GM19239 (cell line): ENCODE data around the gene SMARCC1.

ENCODE experiments used
- DNase-seq: peaks from one replicate; pipeline ENCODE4 v3.0.0; 2011; ENCODE audit warnings: low spot score; ENCODE audit not compliant: insufficient read length
- FAIRE-seq: peaks from 2 replicates; lab custom pipeline; 2011; peaks lifted over from hg19 to GRCh38; lab: Jason Lieb, UNC

Gene SMARCC1

GRCh38 chr3:47571391-47572175, 210.1 kb downstream of the SMARCC1 start:
- no peak for DNase-seq
- no peak for FAIRE-seq

DNA sequence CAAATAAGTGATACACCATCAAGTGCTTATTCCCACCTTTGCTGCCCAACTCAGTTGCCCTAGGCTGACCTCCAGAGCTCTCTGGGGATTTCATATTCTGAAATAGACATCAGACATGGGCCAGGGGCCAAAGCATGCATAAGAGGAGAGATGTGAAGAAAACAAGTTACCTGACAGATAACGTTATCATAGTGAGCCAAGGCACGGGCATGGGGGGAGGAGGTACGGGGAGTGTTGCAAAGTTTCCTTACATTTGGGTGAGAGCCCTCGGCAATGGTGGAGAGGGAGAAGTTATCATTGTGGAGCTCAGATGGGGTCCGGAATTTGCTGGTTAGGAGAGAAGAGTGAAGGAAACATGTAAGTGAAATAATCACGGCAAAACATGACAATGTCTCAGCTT, 212.8 kb downstream of the SMARCC1 start:
- no peak for FAIRE-seq
- no peak for DNase-seq

GRCh38 chr3:47567149-47567548, 214.5 kb downstream of the SMARCC1 start:
- DNase-seq (no peak), FAIRE-seq (no peak)

- DNase-seq (no peak), FAIRE-seq (no peak)
Observed at GRCh38 chr3:47566667-47567066, 215.0 kb downstream of the SMARCC1 start.

DNA sequence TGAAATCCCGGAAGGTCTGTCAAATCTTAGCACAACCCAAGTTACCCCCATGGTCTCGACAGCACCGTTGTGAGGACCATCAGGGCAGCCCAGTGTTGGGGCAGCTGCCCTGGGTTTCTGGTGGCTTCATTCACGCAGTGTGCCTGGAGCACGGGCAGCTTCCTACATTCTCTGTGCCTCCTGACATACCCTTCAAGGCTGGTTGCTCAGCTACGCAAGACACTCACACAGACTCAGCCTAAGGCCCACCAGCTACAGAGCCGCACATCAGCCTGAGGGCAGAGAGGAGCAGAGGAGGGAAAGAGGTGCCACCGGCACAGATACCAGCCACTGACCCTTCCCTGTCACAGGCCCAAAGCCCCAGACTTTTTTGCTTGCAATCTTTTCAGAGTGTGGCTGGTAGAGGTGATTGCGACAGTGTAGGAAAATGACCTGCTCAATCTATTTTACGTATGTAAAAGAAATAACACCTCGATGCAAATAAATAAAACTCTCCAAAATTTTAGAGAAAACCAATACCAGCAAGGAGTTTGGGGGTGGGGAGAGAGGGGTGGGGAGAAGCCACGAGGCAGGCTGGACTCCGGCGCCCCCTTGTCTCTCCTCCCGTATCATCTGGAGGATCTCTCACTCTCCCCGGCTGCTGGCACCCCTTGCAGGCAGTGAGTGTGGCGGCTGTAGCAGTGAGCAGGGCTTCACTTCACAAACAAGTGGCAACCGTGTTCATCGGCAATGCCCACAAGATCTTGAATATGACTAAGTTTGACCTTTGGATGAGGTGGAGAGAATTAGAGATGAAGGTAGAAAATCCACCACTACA, 215.8 kb downstream of the SMARCC1 start:
- no peak for FAIRE-seq

GRCh38 chr3:47556351-47556750, 225.3 kb downstream of the SMARCC1 start:
- FAIRE-seq = no peak

More for the DNA sequence above, 215.8 kb downstream of the SMARCC1 start:
- DNase-seq = no peak

DNA sequence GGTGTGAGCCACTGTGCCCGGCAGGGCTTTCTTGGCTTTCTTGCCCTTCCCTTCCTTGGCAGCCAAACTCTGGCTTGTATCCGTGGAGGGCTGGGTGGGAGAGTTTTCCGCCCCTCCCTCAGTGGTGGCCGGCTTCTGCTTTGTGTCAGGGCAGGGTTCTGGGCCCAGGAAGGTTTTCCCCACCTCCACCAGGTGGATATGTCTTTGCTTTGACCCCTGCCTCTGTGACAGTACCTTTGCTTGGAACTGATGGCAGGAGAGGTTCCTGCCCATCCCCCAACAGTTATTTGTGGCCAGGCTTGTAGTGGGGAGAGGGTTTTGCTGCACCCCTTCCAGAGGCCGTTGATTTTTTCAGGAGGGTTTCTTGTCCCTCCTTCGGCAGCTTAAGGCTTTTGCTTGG, 227.4 kb downstream of the SMARCC1 start:
- no peak for FAIRE-seq
- DNase-seq = no peak

More at GRCh38 chr3:47556351-47556750, 225.3 kb downstream of the SMARCC1 start:
- DNase-seq = no peak

GRCh38 chr3:47553407-47553806, 228.3 kb downstream of the SMARCC1 start:
- no peak for FAIRE-seq

DNA sequence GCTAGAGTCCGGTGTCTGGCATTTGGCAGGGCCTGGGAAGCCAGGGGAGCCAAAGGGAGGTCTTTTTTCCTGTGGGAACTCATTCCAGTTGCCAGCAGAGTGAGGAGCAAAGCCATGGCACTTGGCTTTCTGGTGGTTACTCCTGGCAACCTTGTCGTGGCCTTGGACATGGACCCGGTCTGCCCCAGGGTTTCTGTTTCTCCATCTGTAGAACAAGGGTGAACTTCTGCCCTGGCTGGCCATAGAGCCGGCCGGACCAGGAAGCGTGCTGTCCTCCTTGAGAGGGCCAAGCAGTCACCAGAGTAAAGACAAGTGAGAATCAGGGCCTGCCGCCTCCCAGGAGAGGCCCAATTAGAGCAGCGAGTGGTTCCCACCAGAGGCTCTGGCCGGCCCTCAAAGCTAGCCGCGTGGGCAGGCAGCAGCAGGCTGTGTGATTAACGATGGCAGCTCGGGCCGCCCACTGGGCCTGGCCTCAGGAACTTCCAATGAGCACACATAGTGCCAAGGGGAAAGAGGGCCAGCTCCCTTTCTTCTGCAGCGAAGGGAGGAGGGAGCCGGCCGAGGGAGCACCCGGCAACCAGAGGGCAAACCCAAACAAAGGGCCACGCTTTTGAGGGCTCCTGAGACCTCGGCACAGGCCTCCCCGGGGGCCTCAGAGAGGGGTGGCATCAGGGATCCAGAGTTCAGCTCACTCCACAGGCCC, 239.1 kb downstream of the SMARCC1 start:
- DNase-seq (no peak), FAIRE-seq (no peak)

More at GRCh38 chr3:47553407-47553806, 228.3 kb downstream of the SMARCC1 start:
- no peak for DNase-seq

- no peak for DNase-seq
- no peak for FAIRE-seq
Observed at GRCh38 chr3:47541583-47542108, 240.0 kb downstream of the SMARCC1 start.

- FAIRE-seq (no peak), DNase-seq (no peak)
Observed at GRCh38 chr3:47540281-47540680, 241.4 kb downstream of the SMARCC1 start.

DNA sequence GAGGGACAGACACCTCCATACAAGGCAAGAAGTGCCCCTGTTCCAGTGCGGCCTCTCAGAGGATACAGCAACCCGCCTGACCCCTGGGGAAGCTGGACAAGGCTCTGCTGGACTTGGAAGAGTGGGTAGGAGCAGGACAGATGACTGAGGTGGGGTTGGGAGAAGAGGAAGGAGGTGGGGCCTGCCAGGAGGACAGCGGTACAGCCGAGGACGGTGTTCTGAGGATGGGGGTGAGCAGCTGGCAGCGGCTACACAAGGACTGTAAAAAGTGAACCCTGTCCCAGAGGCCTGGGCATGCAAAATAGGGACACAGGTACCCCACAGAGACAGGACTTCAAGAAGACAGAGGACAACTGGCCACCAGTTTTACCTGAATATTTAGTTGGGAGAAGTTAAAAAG, 244.7 kb downstream of the SMARCC1 start:
- no peak for DNase-seq
- no peak for FAIRE-seq

GRCh38 chr3:47536221-47536891, 245.3 kb downstream of the SMARCC1 start:
- DNase-seq (no peak), FAIRE-seq (no peak)
